HG03045 (cell line): ENCODE measurements around the gene HNRNPDL.
"Not testable (repeated sequence)": the region's sequence is repeated elsewhere in the genome, so short reads cannot be mapped to it uniquely, and the experiment has no call there.

ENCODE experiments used
- ATAC-seq: cut with Tn5 transposase; IDR thresholded peaks from one replicate; pipeline ENCODE4 v1.9.1; 2021; ENCODE audit warnings: mild to moderate bottlenecking, moderate library complexity; ENCODE audit not compliant: unreplicated experiment

The HNRNPDL gene

DNA sequence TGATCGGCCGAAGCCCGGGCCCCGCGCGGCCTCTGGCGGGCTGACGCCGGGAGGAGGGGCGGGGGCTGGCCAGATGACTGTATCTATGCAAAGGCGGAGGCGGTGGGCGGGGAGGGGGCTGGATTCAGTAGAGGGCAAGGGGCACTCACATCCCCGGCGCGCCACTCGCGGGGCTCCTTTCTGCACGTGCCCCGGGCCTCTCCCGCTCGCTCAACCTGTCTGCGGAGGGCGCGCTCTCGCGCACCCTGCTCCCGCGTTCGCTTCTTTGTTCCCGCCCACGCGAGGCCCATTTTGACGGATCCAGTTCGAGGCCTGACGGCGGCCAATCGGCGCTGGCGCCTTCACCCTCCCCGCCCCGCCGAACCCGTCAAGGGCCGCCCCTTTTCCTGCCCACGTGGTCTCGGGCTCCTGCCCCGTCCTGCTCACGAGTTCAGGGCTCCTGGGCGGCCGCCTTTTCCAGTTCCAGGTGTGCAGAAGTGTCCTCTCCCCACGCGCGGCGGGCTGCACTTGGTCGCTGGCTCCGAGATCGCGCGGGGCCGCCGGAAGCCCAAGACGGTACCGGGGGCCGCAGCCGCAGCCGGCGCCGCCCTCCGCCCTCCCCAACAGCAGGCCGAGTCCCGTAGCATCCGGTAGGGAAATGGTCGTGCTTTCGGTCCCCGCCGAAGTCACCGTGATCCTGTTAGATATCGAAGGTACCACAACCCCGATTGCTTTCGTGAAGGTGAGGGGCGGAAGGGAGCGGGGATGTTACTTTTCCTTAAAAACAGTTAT is at the start of gene HNRNPDL, which contains the start of gene ENOPH1:
TSS of gene HNRNPDL (minus strand) at position 270 of the 771 bp plus-strand sequence. CDS start 772 bp downstream, outside the sequence.
TSS of gene ENOPH1 (plus strand) at position 398 of the 771 bp plus-strand sequence. CDS start at position 638, 240 bp downstream.
- ATAC-seq = peak; percentile 75

DNA sequence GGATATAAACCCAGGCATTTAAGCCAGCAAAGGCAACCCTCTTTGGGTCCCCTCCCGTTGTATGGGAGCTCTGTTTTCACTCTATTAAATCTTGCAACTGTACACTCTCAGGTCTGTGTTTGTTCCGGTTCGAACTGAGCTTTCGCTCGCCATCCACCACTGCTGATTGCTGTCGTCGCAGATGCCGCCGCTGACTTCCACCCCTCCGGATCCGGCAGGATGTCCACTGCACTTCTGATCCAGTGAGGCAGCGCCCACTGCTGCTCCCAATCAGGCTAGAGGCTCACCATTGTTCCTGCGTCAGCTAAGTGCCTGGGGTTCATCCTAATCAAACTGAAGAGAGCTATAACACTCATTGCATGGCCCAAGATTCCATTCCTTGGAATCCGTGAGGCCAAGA is 49.3 kb upstream of the HNRNPDL start:
- no peak for ATAC-seq

DNA sequence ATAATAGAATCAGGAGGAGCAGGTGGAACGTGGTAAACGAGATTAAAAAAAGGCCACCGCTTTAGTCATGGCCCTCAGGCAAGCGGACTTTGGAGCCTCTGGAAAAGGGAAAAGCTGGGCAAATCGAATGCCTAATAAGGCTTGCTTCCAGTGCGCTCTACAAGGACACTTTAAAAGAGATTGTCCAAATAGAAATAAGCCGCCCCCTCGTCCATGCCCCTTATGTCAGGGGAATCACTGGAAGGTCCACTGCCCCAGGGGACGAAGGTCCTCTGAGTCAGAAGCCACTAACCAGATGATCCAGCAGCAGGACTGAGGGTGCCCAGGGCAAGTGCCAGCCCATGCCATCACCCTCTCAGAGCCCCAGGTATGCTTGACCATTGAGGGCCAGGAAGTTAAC is 47.2 kb upstream of the HNRNPDL start:
- not testable (repeated sequence) for ATAC-seq

DNA sequence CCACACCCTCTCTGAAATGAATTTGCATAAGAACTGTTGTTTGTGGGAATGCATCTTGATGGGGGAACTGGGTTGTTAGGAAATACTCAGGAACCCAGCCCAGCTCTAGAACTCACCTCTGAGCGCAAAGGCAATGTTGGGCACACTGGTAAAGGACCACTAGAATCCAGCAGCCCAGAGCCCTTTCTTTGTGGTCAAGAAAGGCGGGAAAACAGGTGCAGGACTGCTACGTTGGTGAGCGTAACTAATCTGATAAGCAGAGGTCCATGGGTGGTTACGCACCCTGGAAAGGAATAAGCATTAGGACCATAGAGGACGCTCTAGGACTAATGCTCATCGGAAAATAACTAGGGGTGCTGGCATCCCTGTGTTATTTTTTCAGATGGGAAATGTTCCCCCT is 45.7 kb upstream of the HNRNPDL start:
- ATAC-seq = not testable (repeated sequence)

DNA sequence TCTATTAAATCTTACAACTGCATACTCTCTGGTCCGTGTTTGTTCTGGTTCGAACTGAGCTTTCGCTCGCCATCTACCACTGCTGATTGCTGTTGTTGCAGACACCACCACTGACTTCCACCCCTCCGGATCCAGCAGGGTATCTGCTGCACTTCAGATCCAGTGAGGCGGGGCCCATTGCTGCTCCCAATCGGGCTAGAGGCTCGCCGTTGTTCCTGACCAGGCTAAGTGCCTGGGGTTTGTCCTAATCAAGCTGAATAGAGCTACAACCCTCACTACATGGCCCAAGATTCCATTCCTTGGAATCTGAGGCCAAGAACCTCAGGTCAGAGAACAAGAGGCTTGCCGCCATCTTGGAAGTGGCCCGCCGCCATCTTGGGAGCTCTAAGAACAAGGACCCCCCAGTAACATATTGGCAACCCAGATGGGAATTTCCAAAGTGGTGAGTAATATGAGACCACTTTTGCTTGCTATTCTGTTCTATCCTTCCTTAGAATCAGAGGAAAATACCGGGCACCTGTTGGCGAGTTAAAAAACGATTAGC is 43.4 kb upstream of the HNRNPDL start:
- no peak for ATAC-seq

DNA sequence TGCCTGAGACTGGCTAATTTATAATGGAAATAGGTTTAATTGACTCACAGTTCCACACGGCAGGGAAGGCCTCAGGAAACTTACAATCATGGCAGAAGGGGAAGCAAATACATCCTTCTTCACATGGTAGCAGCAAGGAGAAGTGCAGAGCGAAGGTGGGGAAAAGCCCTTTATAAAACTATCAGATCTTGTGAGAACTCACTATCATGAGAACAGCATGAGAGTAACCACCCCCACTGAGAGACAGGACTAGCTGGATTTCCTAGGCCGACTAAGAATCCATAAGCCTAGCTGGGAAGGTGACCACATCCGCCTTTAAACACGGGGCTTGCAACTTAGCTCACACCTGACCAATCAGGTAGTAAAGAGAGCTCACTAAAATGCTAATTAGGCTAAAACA is 42.8 kb upstream of the HNRNPDL start:
- ATAC-seq = not testable (repeated sequence)

DNA sequence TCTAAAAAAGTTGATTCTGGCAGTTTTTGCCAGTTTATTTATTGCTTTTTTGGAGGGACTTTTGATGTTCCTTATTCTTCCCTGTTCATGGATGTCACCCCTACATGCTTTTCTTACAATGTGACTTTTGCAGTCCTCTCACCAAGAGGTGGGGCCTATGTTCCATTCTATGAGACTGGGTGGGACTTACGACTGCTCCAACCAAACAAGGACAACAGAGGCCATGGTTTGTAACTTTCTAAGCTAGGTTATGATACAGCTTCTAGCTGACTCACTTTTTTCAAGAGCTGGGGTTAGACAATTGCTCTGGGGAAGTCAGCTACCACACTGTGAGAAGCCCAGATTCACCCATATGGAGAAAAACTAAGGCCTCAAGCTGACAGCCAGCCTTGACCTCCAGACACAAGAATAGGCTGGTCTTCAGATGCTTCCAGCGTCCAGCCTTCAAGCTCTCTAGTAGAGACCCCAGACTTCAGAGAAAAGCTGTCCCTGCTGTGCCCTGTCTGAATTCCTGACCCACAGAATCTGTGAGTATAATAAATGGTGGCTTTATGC is 39.6 kb upstream of the HNRNPDL start:
- ATAC-seq = no peak

DNA sequence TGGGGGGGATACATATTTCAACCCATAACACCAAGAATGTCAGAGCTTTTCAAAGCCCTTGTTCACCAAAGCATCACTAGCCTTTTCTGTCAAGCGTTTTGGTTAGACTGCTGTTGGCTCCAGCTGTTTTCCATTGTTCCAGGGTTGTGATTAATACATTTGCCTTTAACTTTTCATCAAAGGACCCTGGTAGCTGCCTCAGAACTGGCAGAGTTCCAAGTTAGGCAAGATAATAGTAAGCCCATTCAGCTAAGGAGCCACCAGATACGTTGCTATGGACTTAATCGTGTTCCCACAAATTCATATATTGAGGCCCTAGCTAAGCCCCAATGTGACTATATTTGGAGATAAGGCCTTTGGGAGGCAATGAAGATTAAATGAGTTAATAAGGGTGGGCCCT is 37.2 kb upstream of the HNRNPDL start:
- ATAC-seq = no peak

DNA sequence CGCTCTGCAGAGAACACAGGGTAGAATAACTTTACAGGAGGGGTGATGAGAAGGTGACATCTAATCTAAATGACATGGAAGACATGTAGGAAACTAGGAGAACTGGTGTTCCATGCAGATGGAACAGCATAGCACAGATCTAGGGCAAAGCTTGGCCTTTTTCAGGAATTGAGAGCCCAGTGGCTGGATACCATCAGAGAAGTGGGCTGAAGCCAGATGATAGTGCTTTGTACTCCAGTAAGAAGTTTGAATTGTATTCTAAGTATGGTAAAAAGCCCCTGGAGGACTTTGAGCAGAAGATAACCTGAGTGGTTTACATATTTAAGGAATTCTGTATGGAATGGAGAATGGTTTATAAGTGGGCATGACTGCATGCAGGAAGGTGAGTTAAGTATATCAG is 33.0 kb upstream of the HNRNPDL start:
- ATAC-seq = no peak

DNA sequence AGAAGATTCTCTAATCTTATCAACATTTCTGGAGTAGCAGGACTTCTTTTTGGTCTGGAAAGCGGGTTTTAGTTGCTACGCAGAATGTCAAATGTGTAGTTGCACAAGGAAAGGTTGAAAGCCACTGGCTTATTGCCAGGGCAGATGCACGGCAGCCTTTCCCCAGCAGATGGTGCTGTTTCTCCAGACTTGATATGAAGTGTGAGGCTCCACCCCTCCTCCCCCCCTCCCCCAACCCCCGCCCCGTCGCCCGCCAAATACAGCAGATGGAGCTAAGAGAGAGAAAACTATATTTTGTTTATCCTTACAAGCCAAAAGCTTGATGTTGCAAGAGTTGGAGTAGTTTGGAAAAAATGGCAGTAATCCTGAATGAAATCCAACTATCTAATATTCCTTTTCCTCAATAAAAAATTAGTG is 32.2 kb upstream of the HNRNPDL start:
- ATAC-seq = peak; percentile 75

DNA sequence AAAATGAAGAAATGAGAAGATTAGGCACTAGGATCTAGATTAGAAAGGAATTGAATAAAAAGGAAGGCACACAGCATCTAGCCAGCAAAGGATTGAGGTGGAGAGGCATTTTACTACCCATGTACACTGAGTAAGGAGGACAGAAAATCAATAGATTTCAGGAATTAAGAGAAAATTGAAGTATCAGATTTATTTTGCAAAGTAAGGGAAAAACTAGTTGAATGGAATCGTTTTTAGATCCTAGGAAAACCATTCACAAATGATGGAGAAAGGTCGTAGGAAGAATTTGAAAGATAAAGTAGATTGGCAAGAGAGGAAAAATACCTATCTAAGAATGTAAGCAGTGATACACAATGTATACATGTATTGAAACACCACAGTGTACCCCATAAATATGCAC is 31.4 kb upstream of the HNRNPDL start:
- no peak for ATAC-seq

DNA sequence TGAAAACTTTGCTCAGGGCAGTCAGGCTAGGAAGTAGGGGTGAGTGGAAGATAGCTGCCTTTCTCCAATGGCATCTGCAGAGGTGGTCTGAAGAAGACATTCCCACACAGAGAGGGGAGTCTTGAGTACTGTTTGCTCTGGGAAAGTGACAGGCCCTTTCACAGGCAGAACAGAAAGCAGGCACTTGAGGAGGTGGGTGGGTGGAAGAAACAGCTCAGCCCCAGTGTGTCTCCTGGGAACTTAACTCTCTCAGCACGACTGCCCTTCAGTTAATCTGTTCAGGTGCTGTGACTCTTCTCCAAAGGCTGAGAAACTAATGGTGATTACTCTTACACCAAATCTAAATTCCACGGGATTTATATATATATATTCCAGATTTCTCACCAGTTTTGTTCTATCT is 28.5 kb upstream of the HNRNPDL start:
- no peak for ATAC-seq

DNA sequence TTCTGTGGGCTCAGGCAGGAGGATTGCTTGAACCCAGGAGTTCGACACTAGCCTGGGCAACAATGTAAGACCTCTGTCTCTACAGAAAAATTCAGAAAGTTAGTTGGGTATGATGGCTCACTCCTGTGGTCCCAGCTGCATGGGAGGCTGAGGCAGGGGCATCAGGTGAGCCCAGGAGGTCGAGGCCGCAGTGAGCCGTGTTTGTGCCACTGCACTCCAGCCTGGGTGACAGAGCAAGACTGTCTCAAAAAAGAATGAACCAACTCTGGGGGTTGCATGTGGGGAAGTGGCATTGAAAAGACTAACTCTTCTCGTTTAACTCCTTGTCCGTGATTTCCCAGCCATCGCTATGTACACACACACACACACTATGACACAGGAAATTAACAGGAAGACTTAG is 27.0 kb upstream of the HNRNPDL start:
- no peak for ATAC-seq

DNA sequence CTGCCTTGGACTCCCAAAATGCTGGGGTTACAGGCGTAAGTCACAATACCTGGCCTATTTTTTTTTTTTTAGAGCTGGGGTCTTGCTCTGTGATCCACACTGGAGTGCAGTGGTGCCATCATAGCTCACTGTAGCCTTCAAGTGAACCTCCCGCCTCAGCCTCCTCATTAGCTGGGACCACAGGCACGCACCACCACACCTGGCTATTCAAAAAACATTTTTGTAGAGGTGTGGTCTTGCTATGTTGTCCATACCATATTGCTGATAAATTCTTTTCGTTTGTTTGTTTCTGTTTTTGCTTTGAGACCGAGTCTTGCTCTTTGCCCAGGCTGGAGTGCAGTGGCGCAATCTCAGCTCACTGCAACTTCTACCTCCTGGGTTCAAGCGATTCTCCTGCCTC is 21.8 kb upstream of the HNRNPDL start:
- no peak for ATAC-seq

DNA sequence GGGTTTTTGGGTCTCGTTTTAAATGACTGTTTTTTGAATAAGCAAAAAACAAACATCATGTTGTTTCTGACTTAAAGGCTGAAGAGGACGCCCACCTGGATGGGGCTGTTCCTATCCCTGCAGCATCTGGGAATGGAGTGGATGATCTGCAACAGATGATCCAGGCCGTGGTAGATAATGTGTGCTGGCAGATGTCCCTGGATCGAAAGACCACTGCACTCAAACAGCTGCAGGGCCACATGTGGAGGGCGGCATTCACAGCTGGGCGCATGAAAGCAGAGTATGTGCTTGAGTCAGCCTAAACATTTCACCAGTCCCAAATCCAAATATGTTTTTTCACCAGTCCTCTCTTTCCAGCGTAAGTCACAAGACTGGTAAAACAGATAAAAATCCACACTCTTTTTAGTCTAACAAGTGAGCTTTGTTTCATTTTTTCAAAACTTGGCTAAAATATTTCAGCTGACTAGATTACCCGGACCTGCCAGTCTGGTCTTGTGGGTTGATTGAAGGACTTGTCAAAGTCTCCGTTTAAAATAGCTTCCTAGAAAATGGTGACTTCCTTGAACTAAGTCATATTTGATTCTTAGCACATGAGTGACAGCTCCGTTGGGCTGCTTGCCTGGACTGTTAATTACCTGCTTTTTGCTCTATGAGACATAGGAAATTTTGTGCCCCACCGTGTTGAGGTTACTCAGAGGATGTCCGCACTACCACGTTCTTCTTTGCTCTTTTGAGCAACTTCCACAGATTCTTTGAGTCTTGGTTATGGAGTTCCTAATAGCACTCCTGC is 20.9 kb upstream of the HNRNPDL start:
- ATAC-seq = no peak

DNA sequence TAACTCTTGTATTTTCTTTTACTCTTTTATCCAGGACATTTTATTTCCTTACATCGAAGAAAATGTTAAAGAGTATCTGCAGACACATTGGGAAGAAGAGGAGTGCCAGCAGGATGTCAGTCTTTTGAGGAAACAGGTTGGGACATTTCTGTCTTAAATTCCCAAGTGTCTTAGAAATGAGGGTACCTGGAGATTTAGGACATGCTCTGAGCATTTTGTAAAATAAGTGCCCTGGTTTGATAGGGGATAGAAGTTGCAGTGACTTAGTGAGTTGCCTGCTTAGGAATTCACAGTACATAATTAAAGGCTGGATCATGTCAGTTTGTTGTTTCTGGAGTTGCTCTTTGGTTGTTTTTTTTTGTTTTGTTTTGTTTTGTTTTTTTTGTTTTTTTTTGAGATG is 17.6 kb upstream of the HNRNPDL start:
- no peak for ATAC-seq

DNA sequence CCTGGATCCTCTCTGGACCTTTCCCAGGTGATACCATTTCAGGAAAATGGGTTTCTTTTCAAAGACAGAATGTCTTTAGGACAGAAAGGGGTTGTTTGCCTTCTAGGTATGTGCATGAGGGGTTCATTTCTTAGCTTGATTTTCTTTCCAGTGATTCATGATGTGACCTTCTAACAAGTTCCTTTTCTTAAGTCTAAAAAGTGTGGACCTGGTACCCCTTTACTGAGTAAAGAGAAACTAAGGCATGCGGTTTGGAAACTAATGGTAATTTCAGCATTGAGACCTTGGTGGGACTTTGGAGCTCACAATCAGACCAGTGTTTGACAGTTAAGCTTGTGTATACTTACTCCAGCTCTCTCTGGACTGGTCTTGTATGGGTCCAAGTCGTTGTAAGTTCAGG is 8.8 kb upstream of the HNRNPDL start:
- no peak for ATAC-seq

DNA sequence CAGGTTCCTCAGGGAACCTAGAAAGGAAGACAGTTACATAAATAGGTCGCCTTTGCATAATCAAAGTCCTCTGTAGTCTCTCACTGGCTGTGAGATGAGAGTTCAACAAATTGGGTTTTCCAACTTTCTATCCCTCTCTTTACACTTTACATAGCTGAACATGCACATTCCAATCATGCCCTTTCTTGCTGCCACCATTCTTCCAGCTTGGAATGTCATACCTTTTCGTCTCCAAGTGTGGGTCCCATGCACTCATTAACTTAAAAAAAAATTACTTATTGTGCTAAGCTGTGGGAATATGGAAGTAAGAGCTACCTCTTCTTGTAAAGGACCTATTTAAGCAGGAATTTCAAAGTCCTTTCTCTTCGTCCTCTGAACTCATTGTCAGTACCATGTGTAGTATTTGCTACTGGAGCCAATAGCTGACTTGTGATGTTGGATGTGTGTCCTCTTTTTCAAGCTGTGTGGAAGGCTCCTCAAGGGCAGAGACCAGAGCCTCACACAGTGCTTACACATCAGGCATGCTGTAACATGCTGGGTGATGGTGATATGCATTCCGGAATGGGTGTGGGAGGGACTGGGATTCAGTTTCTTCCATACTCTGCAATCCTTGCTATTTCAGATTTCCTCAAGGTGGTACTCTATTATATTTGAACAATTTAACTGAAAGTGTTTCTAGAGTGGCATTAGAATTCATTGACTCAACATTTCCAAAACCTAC is 7.2 kb upstream of the HNRNPDL start:
- ATAC-seq = no peak

DNA sequence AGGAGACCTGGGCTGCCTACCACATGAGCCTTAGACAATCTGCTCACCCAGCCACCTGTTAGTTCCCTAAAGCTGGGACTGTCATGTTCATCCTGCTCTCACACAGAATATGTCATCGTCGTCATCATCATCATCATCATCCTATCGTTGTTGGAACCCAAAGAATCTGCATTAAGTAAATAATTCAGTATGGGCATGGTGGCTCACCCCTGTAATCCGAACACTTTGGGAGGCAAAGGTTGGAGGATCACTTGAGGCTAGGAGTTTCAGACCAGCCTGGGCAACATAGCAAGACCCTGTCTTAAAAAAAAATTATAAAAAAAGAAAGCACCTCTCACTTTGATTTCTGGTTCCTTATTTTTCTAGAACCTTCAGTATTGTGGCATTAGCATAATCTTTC is 6.5 kb upstream of the HNRNPDL start:
- no peak for ATAC-seq

DNA sequence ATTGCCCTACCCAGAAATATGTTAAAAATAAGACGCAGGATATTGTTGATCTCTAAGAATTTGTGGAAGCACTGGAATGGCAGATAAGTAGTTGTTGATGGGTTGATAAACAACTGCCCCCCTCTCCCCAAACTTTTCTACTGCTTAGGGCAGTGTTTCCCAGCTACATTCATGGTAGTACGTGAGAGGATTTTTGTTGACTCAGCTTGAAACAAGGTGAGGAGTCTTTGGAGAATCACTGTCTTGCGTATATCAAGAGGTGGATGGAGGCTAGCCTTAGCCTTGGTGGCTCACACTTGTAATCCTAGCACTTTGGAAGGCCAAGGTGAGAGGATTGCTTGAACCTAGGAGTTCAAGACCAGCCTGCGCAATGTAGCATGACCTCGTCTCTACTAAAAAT is 5.9 kb upstream of the HNRNPDL start:
- ATAC-seq = no peak

DNA sequence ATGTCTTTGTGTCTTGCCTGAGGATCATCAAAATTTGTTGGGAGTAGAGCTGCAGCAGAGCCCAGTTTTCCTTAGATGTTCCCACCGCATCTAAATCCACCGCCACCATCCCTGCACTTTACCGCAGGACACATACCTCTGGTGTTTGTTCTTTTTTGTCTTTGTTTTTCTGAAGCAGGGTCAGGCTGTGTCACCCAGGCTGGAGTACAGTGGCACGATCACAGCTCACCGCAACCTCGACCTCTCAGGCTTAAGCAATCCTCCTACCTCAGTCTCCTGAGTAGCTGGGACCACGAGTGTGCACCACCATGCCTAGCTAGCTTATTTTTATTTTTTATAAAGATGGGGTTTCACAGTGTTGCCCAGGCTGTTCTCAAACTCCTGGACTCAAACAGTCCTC is 4.7 kb upstream of the HNRNPDL start:
- no peak for ATAC-seq
